ENCODE data around the gene ORMDL3.
"Not testable (repeated sequence)": the region's sequence is repeated elsewhere in the genome, so short reads cannot be mapped to it uniquely, and the experiment has no call there.

ORMDL3 gene

DNA sequence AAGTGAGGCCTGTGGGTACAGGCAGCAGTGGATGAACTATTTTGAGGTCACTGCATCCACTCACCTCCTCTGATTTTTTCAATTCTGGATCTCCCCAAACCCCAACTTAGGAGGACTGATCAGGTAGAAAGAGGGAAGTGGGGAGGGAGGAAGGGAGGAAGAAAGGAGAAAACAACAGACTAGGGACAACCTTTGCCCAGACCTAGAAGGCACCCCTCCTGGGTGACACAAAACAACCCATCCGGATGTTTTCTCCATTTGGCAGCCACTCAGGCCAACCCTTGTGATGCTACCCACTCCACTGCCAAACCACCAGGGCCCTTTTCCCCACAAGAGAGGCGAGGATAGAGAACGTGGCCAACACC lies 2.7 kb downstream of the ORMDL3 start:
- DNase-seq (ENCODE audit: low spot score): no peak

DNA sequence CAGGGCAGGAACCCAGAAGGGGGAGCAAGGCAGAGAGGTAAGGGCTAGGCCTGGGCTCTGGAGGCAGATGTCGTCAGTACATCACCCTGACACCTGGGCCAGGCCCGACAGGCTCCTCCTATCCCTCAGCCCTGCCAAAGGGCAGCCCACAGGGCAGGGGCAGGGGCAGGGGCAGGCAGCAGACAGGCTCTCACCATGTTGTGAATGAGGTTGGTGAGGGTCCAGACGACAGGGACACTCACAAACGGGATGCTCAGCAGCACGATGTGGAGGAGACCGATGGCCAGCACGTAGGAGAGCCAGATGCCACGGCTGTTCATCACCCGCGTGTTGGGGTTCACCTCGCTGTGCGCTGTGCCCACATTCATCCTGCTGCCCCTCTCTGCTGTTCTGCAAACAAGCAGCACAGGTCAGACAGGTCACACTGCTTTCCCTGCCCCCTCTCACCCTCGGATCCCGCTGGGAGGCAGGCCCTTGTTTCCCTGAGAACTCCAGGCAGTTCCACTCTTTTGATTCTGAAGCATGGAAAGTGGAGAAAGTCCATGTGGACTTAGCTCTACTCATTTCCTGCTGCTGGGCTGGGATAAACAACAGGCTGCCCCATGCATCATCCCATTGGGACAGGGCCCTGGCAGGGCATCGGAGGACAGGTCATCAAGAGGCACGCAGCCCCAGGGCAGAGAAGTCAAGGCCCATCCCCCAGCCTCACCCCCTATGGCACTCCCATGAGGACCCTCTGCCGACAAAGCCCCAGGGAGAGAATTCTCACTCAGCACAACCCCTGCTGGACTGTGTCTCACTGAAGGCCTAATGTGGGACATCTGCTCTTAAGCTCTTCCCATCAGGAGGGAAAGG lies 3.3 kb downstream of the ORMDL3 start:
- DNase-seq (ENCODE audit: low spot score): peak; percentile 40

DNA sequence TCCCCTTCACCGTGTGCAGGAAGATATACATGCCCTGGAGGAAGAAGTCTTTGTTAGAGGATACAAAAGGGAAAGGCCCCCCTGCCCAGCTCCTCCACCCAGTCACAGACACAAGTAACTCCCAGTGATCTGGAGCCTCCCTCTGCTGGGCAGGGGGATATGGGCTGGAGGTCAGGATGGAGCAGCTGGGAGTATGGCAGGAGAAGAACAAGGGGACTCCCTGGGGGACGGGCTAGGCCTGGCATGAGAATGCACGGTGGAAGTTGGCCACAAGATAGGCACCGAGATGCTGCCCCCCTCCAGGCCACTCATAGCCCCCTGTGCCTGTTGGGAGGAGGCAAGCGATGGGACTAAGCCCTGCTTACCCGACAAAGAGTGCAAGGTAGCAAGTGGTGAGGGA lies 4.2 kb downstream of the ORMDL3 start:
- no peak for DNase-seq (ENCODE audit: low spot score)

DNA sequence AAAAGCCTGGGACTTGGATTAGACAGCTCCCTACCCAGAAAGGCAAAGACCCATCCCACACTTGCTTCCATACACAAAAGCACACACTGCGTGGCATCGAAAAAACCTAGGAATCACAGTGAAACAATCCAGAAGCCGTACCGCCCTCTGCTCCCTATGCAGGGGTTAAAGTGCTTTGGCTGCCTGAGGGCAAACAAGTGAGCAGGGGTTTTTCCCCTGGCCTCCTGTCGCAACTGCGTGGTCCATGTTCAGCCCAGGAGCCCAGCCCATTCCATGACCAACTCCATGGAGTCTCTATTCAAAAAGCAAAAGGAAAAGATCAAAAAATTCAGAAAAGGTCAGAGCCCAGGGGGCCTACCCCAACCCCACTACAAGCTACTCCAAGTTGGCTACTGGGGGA lies 5.4 kb downstream of the ORMDL3 start:
- DNase-seq (ENCODE audit: low spot score): no peak

DNA sequence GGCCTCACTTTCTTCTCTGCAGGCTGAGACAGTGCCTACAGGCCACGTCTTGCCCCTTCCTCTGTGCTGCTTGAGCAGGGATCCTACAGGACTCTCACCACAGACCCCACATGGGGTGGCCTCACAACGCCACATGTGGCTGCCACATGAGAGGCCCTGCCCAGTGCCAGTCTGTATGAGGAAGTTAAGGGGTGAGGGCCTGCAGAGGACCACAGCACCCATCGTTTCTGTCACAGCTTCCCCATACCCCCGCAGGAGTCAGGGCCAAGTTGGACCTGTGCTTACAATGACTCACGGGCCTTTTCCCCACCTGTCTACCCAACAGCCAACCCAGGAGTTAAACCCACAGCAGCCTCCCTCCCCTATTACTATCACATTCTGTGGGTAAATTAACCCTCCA lies 6.1 kb downstream of the ORMDL3 start:
- DNase-seq (ENCODE audit: low spot score): no peak

DNA sequence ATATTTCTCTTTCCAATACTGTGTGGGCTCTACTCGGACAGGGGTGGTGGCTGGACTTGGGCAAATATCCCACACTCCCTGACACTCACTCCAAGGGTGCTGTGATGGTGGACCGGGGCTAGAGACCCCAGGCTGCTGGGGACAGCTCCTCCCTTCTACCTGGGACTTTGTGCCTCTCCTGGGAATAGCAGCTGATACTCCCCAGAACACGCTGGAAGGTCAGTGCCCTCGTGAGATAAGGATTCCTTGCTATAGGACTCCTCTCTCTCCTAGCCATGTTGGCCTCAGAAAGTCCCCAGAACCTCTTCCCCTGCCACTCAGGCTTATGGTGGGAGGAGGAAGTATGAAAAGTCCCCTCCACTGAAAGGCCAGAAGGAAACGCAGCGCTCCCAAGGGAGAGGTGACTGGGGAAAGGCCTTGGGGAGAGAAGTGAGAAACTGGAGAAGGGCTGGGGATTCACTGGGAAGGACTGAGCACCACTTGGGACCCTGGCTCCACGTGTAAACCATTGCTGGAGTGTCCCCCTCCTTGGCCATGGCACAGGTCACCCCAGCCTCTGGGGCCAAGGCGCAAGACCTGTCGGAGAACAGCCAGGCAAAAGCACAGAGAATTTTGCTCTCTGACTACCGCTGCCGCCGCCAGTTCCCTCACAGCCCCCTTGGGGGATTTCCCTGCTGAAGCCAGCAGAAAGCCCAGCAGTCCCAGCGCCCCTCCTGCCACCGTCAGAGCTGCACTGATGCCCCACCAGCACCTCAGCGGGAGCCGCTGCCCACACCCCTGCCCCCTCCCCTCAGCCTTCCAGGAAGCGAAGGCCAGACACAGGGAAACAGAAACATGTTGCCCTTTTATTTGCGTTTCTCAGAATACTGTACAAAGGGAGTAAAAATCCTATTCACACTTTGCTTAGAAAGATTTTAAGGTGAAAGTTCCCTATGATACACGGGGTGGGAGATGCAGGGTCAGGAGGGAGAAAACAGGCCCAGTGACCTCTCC lies 6.9 kb downstream of the ORMDL3 start:
- DNase-seq (ENCODE audit: low spot score): no peak

DNA sequence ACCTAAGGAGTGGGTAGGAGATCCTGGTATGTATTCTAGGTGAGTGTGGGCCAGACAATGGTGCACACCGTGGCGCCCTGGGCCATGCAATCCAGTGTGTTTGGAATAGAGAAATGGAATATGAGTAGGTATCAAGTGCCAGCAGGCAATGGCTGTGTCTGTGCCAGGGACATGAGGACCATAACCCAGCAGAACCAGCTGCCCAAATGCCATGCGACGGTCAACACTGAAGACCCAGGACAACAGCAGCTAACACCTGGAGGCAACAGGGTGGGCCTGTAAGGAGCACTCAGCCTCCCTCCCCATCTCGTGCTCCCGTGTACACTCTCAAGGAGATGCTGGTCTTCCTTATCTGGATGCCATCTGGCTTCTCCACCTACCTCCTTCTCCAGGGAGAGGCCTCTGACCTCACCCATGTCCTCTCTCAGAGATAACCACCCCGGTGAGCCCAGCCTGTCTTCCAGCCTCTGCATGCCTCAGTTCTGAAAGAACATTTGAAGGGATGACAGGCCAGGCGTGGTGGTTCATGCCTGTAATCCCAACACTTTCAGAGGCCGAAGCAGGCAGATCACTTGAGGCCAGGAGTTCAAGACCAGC lies 8.2 kb downstream of the ORMDL3 start:
- no peak for DNase-seq (ENCODE audit: low spot score)

DNA sequence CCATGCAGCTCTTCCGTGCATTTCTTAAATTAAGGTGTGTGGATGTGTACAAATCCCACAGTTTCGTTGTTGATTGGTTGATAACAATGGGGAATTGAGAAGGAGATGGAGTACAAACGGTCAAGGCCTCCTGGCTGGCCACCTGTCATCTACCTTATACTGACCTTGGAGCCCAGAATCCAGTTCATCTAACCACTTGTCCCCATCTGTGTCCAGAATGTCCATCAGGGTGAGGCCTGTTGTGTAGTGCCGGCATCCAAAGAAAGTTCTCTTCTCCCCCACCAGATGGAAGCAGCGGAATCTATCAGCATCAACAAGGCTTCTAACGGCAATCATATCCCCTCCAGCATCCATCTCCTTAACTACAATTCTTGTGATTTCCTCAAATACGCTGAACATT lies 10.5 kb downstream of the ORMDL3 start:
- no peak for DNase-seq (ENCODE audit: low spot score)

DNA sequence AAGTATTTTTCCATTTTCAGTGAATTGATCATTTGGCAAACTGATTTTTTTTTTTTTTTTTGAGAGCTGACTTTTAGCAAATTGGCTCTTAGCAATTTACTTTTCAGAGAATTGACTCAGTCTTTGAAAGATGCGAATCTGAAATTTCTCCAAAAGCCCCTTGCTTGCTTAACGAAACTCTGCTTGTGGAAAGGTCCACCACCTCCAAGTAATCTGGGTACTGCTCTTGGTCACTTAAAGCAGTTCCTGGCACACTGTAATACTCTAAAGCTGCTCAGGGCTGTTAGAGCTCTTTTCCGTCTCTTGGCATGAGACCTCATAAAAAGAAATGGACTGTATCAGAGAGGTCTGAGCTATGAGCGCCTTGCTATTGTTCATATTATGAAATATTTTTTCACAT lies 11.8 kb downstream of the ORMDL3 start:
- no peak for DNase-seq (ENCODE audit: low spot score)

DNA sequence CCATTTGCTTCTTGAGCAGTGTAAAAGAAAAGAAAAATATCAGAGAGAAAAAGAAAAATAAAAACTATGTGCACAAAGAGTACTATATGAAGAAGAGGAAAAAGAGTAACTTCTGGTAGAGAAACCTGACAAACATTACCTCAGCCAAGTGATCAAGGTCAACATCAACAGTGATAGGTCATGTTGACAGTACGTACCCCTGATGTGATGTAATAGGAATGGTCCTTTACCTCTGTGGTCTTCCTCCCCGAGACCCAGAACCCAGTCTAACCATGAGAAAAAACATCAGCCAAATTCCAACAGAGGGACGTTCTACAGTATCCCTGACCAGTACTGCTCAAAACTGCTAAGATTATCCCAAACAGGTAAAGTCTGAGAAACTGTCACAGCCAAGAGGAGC lies 13.4 kb downstream of the ORMDL3 start:
- no peak for DNase-seq (ENCODE audit: low spot score)

DNA sequence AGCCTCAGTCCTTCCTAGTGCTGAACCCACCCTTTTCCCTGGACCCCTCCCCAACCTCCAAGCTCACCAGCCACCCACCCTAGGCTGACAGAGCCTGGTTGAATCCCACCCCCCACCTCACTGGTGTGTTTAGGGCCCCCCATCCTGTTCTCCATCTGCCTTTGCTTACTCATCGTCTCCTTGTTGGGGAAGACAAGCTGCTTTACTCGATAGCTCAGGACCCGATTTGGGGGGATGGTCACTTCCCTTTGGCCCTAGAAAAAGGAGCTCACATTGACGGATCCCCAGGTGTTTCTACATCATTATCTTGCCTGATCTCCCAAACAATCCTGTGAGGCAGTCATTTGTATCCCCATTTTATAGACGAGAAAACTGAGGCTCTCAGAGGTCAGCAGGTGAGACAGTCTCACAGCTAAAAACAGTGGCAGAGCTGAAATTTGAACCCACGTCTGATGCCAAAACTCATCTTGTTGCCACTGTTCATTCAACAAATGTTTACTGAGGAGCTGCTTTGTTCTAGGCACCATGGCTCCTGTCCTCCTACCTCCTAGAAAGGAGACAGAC lies 18.5 kb downstream of the ORMDL3 start:
- DNase-seq (ENCODE audit: low spot score): no peak

DNA sequence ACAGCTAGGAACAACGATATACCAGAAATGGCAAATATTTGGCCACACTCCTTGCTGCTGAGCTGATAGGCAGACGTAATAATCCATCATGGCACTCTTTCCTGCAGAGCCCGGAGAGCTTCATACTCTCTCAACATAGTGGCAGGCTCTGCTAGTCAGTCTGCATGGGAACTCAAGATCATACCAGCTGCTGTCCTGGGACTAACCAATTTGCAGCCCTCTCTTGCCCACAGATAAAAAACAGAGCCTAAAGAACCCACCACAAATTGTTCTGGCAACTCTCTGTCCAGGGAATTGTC lies 22.5 kb downstream of the ORMDL3 start:
- no peak for DNase-seq (ENCODE audit: low spot score)

DNA sequence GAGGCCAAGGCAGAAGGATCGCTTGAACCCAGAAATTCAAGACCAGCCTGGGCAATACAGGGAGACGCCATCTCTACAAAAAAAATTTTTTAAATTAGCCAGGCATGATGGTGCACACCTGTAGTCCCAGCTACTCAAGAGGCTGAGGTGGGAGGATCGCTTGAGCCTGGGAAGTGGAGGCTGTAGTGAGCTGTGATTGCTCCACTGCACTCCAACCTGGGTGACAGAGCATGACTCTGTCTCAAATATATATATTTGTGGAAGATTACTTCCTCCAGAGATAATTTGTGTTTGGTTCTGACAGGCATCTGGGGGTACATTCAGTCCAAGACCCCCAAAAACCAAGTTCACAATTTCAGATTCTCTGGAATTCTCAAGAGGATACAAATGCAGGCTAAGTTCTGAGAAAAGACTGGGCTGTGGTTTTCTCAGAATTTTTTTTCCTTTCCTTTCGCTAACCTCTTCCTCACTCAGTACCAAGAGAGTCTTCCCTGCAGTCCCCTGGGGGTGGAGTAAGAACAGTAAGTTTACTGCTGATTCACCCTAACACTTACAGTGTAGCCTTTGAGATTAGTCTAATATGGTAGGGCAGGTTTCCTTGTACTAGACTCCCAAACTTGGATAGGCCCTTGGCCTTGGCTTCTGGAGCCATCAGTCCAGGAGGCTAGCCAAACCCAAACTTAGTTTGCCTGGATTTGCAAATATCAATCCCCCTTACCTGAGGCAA lies 24.1 kb downstream of the ORMDL3 start:
- DNase-seq (ENCODE audit: low spot score): no peak

DNA sequence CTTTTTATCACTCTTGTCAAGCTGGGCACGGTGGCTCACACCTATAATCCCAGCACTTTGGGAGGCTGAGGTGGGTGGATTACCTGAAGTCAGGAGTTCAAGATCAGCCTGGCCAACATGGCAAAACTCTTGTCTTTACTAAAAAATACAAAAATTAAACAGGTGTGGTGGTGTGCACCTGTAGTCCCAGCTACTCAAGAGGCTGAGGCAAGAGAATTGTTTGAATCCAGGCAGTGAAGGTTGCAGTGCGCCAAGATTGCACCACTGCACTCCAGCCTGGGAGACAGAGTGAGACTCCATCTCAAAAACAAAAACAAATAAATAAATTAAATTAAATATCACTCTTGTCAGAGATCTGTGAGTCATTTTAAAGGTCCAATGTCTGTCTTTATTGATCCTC lies 25.4 kb downstream of the ORMDL3 start:
- DNase-seq (ENCODE audit: low spot score): not testable (repeated sequence)

DNA sequence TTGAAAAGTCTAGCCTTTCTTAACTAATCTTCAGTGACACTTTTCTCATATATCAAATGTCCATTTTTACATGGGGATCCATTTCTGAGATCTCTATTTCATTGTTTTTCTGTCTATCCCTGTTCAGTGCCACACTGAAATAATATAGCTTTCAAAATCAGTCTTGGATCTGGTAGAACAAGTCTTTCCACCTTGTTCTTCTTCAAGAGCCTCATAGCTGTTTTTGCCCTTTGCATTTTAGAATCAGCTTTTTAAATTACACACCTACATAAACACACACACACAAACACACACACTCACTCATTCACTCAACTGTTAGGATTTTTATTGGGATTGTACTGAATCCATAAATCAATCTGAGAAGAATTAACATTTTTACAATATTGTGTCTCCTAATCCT lies 28.2 kb downstream of the ORMDL3 start:
- no peak for DNase-seq (ENCODE audit: low spot score)

DNA sequence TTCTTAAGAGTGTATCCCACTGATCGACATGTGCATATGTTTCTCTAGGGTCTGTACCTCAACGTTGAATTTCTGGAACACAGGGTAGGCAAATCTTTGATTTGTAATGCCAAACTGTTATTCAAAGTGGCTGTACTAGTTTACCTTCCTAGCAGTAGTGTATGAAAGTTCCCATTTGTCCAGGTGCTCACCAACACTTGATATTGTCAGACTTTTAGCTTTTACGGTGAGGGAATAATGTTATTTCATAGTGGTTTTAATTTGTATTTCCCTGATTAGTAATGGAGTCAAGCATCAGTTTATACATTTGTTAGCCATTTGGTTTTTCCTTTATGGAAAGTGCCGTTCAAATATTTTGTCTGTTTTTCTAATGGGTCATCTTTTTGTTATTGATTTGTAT lies 29.3 kb downstream of the ORMDL3 start:
- no peak for DNase-seq (ENCODE audit: low spot score)

DNA sequence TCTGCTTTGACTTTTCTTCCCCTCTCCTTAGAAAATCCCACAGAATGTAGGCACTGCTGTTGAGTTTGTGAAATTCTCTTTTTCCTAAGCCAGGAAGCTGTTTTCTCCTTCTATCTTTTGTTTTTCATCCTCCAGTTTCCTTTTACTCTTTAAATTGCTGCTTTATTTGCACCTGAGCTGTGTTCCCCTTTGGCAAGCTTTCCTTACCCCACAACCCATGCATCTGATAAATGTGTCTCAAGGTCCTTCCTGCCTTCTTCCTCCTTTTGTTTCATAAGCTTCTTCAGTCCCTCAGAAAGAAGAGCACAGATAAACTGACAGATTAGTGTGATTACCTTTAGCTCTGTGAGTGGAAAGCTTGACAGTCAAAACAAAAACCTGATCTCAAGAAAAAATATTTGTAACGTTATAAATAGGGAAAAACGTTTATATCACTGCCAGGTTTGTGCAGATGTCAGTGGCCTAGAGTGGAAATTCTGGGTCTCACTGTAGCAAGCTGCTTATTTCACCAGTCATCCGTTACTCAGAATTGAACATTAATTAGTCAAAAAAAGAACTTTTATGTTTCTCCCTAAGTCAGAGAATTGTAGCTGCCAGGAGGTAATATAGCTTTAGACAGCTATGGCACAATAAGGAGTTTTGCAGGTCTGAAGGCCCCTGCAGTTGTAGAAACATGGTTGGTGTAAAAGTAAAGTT lies 32.6 kb downstream of the ORMDL3 start:
- no peak for DNase-seq (ENCODE audit: low spot score)

DNA sequence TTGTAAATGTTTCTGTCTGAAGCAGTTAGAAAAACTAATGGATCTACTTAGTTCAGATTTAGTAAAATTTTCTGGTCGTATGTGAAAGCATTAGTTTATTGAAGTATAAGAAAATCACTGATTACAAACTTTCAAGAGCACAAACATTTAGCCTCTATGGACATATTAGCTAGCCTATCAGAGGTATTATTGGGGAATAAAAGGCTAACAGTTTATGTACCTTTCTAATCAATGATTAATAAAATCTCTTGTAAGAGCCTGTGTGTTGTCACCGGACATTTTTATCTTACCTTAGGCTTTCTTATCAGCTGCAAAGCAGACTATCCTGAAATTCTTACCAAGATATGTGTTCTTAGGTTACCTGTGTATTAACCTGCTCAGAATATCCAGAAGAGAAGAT lies 38.2 kb downstream of the ORMDL3 start:
- no peak for DNase-seq (ENCODE audit: low spot score)

DNA sequence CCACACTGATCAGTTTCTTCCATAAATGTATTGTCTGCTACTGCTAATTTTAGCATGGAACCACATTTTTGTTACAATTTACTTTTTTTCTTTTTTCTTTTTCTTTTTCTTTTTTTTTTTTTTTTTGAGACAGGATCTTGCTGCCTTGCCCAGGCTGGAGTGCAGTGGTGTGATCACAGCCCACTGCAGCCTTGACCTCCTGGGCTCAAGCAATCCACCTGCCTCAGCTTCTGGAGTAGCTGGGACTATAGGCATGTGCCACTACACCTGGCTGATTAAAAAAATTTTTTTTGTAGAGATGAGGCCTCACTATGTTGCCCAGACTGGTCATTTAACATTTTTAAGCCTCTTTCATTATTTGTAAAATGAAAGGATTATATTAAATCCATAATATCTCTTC lies 40.3 kb downstream of the ORMDL3 start:
- no peak for DNase-seq (ENCODE audit: low spot score)

DNA sequence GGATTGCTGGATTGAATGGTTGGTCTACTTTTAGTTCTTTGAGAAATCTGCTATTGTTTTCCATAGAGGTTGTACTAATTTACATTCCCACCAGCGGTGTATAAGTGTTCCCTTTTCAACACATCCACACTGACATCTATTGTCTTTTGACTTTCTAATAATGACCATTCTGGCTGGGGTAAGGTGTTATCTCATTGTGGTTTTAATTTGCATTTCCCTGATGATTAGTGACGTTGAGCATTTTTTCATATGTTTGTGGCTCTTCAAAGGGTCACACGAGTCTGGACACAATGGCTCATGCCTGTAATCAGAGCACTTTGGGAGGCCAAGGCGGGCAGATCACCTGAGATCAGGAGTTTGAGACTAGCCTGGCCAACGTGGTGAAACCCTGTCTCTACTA lies 41.3 kb downstream of the ORMDL3 start:
- DNase-seq (ENCODE audit: low spot score): not testable (repeated sequence)

DNA sequence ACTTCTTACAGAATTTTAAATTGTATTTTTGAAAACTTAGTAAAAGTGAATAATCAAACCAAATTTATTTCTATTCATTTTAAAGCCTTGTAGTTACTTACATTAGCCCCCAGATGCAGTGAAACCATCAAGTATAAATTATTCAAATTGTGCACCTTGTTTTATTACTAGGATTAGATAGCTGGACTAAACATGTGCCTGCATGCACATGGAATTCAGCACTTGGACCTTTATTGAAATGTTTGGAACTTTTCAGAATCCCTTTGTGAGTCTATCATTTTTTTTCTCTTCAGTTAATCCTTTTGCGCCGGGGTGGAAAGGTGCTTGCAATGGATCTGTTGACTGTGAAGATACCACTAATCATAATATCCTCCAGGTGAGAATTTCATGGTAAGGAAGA lies 54.6 kb downstream of the ORMDL3 start:
- DNase-seq (ENCODE audit: low spot score): peak; percentile 14
